GM23338 (cell line): ENCODE measurements around the gene MYO5C. TPM values are rescaled to one million over a fixed set of nuclear protein-coding genes. Genes with fewer than 3 reads are reported as not detected.

ENCODE experiments used
- ATAC-seq: fragments of 200-7000 bp; cut with Tn5 transposase; 3 replicates; pipeline ENCODE4 v1.9.1; 2020
- DNase-seq: peaks from one replicate; pipeline ENCODE4 v3.0.0-alpha.2; 2015; ENCODE audit warnings: low spot score
- H2AFZ ChIP-seq: fragments of 200-600 bp; sonication (generic); 2 replicates; pipeline ENCODE4 v1.8.0; 2016; ENCODE audit warnings: antibody characterized with exemption, mild to moderate bottlenecking, moderate library complexity
- H3F3A ChIP-seq: fragments of 200-600 bp; sonication (generic); replicated peaks from 2 replicates; pipeline ENCODE4 v1.8.0; 2017; ENCODE audit warnings: antibody characterized with exemption, mixed run types, low read depth
- H3K27ac ChIP-seq: fragments of 200-600 bp; sonication (generic); 2 replicates; pipeline ENCODE4 v1.6.1; 2016; ENCODE audit warnings: low read depth
- H3K27me3 ChIP-seq: fragments of 200-600 bp; sonication (generic); 2 replicates; pipeline ENCODE4 v1.8.0; 2016; ENCODE audit warnings: mild to moderate bottlenecking, mixed run types, moderate library complexity; ENCODE audit not compliant: insufficient read depth
- H3K36me3 ChIP-seq: fragments of 200-600 bp; sonication (generic); 2 replicates; pipeline ENCODE4 v1.8.0; 2016; ENCODE audit warnings: mild to moderate bottlenecking; ENCODE audit not compliant: insufficient read depth
- H3K4me1 ChIP-seq: fragments of 200-600 bp; sonication (generic); 2 replicates; pipeline ENCODE4 v1.8.0; 2016; ENCODE audit warnings: mild to moderate bottlenecking, moderate library complexity; ENCODE audit not compliant: insufficient read depth
- H3K4me2 ChIP-seq: fragments of 200-600 bp; sonication (generic); 2 replicates; pipeline ENCODE4 v1.7.1; 2017; ENCODE audit warnings: mixed run types
- H3K4me3 ChIP-seq: fragments of 200-600 bp; sonication (generic); 2 replicates; pipeline ENCODE4 v1.6.1; 2016; ENCODE audit warnings: mixed run types
- H3K79me2 ChIP-seq: fragments of 200-600 bp; sonication (generic); replicated peaks from 2 replicates; pipeline ENCODE4 v1.8.0; 2017; ENCODE audit warnings: mild to moderate bottlenecking; ENCODE audit not compliant: insufficient read depth
- H3K9me2 ChIP-seq: fragments of 200-600 bp; sonication (generic); 2 replicates; pipeline ENCODE4 v1.8.0; 2017; ENCODE audit not compliant: insufficient read depth
- H4K20me1 ChIP-seq: fragments of 200-600 bp; sonication (generic); replicated peaks from 2 replicates; pipeline ENCODE4 v1.8.0; 2017; ENCODE audit warnings: mild to moderate bottlenecking; ENCODE audit not compliant: insufficient read depth
- H3K27ac Mint-ChIP-seq: 2 replicates; pipeline ENCODE4 v1.8.0; 2020; ENCODE audit warnings: inconsistent platforms, mild to moderate bottlenecking, moderate library complexity, mixed read lengths
- H3K27me3 Mint-ChIP-seq: 3 replicates; pipeline ENCODE4 v1.8.0; 2022; ENCODE audit warnings: low read depth, mild to moderate bottlenecking, moderate library complexity, mixed read lengths, inconsistent platforms; ENCODE audit not compliant: insufficient read depth, poor library complexity
- H3K36me3 Mint-ChIP-seq: 3 replicates; pipeline ENCODE4 v1.8.0; 2021; ENCODE audit warnings: low read depth, mild to moderate bottlenecking, inconsistent platforms, moderate library complexity, mixed read lengths
- H3K4me1 Mint-ChIP-seq: 3 replicates; pipeline ENCODE4 v1.8.0; 2020; ENCODE audit warnings: mild to moderate bottlenecking, inconsistent platforms, mixed read lengths
- H3K4me3 Mint-ChIP-seq: 3 replicates; pipeline ENCODE4 v1.8.0; 2021; ENCODE audit warnings: moderate library complexity, mild to moderate bottlenecking, inconsistent platforms, mixed read lengths
- H3K9me3 Mint-ChIP-seq: 3 replicates; pipeline ENCODE4 v1.8.0; 2020; ENCODE audit warnings: moderate library complexity, mild to moderate bottlenecking, inconsistent platforms, mixed read lengths
- EZH2 ChIP-seq: fragments of 200-600 bp; sonication (generic); IDR thresholded peaks from one replicate; pipeline ENCODE4 v1.8.0; 2017; ENCODE audit warnings: antibody characterized with exemption, mild to moderate bottlenecking, low read depth; ENCODE audit not compliant: unreplicated experiment
- EZH2phosphoT487 ChIP-seq: fragments of 200-600 bp; sonication (generic); IDR thresholded peaks from one replicate; pipeline ENCODE4 v1.8.1; 2018; ENCODE audit warnings: antibody characterized with exemption; ENCODE audit not compliant: unreplicated experiment
- STAT1 ChIP-seq: IDR thresholded peaks from one replicate; pipeline ENCODE4 v1.6.1; 2016; ENCODE audit warnings: antibody characterized with exemption; ENCODE audit not compliant: unreplicated experiment
- ZNF114 ChIP-seq: fragments of 250-450 bp; sonication (Bioruptor Pico); IDR thresholded peaks from 2 replicates; pipeline ENCODE4 v1.5.0; 2020; ENCODE audit warnings: mild to moderate bottlenecking, moderate library complexity
- polyA plus RNA-seq: library from polyadenylated mRNA; unstranded; fragments of >200 nt; fragmentation: Nextera tagmentation; extraction: Ambion mirVana; gene quantifications from 2 replicates; pipeline ENCODE4 v1.2.1, GENCODE V29; 2016
- total RNA-seq: library from RNA; depleted of rRNA; stranded (reverse); fragments of >200 nt; shearing (Covaris generic); gene quantifications from 2 replicates; pipeline ENCODE4 v1.2.3, GENCODE V29; 2014
- TF ChIP-seq, protein P1 (sequence below): fragments of 250-450 bp; sonication (Bioruptor Pico); IDR thresholded peaks from 2 replicates; pipeline ENCODE4 v1.5.0; 2020; ENCODE audit warnings: mild to moderate bottlenecking, moderate library complexity
- TF ChIP-seq, protein P2 (sequence below), 2 experiments: fragments of 200-600 bp in 1 of 2; sonication (generic) in 1 of 2; conservative IDR thresholded peaks; 2 replicates each; pipeline versions ENCODE4 v1.5.1 to v1.6.1; 2016 to 2017; ENCODE audit warnings: antibody characterized with exemption in 2 of 2, low read depth in 2 of 2, mild to moderate bottlenecking in 2 of 2, moderate library complexity in 1 of 2
- TF ChIP-seq, protein P3 (sequence below): IDR thresholded peaks from 2 replicates; pipeline ENCODE4 v1.6.1; 2016; ENCODE audit warnings: antibody characterized with exemption

Gene MYO5C
- total and polyA plus RNA-seq, 2 experiments from 2014 or later, result 7.9 to 28.8 TPM

DNA sequence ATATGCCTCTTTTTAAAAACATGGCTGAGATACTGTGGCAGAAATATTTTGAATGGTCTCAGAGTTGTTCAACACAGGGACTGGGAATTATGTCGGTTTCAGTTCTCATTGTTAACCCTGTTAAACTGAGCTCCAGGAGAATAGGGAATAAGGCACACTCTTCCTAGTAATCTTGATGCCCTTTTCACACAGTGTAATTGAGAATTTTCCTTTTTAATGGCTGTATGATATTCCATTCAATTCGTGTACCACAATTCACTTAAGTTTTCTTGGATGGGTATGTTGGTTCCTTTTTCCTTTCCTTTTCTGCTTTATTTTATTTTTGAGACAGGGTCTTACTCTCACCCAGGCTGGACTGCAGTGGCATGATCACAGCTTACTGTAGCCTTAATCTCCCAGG is 149.3 kb downstream of the MYO5C start (continued):
- TF ChIP-seq, protein P1, sequence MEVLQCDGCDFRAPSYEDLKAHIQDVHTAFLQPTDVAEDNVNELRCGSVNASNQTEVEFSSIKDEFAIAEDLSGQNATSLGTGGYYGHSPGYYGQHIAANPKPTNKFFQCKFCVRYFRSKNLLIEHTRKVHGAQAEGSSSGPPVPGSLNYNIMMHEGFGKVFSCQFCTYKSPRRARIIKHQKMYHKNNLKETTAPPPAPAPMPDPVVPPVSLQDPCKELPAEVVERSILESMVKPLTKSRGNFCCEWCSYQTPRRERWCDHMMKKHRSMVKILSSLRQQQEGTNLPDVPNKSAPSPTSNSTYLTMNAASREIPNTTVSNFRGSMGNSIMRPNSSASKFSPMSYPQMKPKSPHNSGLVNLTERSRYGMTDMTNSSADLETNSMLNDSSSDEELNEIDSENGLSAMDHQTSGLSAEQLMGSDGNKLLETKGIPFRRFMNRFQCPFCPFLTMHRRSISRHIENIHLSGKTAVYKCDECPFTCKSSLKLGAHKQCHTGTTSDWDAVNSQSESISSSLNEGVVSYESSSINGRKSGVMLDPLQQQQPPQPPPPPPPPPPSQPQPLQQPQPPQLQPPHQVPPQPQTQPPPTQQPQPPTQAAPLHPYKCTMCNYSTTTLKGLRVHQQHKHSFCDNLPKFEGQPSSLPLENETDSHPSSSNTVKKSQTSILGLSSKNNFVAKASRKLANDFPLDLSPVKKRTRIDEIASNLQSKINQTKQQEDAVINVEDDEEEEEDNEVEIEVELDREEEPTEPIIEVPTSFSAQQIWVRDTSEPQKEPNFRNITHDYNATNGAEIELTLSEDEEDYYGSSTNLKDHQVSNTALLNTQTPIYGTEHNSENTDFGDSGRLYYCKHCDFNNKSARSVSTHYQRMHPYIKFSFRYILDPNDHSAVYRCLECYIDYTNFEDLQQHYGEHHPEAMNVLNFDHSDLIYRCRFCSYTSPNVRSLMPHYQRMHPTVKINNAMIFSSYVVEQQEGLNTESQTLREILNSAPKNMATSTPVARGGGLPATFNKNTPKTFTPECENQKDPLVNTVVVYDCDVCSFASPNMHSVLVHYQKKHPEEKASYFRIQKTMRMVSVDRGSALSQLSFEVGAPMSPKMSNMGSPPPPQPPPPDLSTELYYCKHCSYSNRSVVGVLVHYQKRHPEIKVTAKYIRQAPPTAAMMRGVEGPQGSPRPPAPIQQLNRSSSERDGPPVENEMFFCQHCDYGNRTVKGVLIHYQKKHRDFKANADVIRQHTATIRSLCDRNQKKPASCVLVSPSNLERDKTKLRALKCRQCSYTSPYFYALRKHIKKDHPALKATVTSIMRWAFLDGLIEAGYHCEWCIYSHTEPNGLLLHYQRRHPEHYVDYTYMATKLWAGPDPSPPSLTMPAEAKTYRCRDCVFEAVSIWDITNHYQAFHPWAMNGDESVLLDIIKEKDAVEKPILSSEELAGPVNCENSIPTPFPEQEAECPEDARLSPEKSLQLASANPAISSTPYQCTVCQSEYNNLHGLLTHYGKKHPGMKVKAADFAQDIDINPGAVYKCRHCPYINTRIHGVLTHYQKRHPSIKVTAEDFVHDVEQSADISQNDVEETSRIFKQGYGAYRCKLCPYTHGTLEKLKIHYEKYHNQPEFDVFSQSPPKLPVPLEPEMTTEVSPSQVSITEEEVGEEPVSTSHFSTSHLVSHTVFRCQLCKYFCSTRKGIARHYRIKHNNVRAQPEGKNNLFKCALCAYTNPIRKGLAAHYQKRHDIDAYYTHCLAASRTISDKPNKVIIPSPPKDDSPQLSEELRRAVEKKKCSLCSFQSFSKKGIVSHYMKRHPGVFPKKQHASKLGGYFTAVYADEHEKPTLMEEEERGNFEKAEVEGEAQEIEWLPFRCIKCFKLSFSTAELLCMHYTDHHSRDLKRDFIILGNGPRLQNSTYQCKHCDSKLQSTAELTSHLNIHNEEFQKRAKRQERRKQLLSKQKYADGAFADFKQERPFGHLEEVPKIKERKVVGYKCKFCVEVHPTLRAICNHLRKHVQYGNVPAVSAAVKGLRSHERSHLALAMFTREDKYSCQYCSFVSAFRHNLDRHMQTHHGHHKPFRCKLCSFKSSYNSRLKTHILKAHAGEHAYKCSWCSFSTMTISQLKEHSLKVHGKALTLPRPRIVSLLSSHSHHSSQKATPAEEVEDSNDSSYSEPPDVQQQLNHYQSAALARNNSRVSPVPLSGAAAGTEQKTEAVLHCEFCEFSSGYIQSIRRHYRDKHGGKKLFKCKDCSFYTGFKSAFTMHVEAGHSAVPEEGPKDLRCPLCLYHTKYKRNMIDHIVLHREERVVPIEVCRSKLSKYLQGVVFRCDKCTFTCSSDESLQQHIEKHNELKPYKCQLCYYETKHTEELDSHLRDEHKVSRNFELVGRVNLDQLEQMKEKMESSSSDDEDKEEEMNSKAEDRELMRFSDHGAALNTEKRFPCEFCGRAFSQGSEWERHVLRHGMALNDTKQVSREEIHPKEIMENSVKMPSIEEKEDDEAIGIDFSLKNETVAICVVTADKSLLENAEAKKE, result no peak
- TF ChIP-seq, protein P2, sequence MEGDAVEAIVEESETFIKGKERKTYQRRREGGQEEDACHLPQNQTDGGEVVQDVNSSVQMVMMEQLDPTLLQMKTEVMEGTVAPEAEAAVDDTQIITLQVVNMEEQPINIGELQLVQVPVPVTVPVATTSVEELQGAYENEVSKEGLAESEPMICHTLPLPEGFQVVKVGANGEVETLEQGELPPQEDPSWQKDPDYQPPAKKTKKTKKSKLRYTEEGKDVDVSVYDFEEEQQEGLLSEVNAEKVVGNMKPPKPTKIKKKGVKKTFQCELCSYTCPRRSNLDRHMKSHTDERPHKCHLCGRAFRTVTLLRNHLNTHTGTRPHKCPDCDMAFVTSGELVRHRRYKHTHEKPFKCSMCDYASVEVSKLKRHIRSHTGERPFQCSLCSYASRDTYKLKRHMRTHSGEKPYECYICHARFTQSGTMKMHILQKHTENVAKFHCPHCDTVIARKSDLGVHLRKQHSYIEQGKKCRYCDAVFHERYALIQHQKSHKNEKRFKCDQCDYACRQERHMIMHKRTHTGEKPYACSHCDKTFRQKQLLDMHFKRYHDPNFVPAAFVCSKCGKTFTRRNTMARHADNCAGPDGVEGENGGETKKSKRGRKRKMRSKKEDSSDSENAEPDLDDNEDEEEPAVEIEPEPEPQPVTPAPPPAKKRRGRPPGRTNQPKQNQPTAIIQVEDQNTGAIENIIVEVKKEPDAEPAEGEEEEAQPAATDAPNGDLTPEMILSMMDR (conservative IDR thresholded peaks at IDR 0.05; ENCODE audit: low read depth in 2 of 2), result no peak
- TF ChIP-seq, protein P3, sequence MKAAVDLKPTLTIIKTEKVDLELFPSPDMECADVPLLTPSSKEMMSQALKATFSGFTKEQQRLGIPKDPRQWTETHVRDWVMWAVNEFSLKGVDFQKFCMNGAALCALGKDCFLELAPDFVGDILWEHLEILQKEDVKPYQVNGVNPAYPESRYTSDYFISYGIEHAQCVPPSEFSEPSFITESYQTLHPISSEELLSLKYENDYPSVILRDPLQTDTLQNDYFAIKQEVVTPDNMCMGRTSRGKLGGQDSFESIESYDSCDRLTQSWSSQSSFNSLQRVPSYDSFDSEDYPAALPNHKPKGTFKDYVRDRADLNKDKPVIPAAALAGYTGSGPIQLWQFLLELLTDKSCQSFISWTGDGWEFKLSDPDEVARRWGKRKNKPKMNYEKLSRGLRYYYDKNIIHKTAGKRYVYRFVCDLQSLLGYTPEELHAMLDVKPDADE, result no peak
- TF ChIP-seq EZH2, result no peak
- TF ChIP-seq STAT1, result no peak
- TF ChIP-seq EZH2phosphoT487, result no peak

DNA sequence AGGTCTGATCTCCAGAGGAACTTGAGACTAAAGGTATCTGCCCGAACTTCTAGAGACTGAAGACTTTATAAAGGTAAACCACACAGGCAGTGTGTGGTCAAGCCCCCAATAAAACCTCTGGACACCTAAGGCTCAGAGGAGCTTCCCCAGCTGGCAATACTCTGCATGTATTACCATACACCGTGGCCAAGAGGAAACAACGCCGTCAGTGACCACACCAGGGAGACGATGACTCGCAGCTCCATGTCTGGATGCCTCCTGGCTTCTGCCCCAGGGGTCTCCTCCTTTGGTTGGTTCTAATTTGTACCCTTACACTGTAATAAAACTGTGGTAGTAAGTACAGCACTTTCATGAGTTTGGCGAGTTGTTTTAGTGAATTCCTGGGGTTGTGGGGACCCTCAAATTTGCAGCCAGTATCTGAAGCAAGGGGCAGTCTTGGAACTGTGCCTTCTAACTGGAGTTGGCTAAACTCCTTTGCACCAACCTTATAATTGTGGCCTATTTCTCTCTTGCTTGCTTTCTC is 150.9 kb downstream of the MYO5C start:
- no peaks in the 10 kb centered on the region for H3K4me1 ChIP-seq
- peaks cover 36% of the 10 kb centered on the region for H3K36me3 Mint-ChIP-seq
- no peak overlapping the region for H3K4me3 Mint-ChIP-seq
- H3K9me2 ChIP-seq, result no peaks in the 10 kb centered on the region
- H3K79me2 ChIP-seq, result no peaks in the 10 kb centered on the region
- H3K4me3 ChIP-seq, result no peak overlapping the region
- no peaks in the 10 kb centered on the region for H4K20me1 ChIP-seq
- no peak overlapping the region for H2AFZ ChIP-seq
- H3K27ac ChIP-seq, result no peak overlapping the region
- DNase-seq (no peak), ATAC-seq (no peak)
- H3K4me1 Mint-ChIP-seq, result peaks cover 9% of the 10 kb centered on the region
- H3K27me3 ChIP-seq, result no peaks in the 10 kb centered on the region
- H3K4me2 ChIP-seq, result no peak overlapping the region
- H3F3A ChIP-seq, result no peaks in the 10 kb centered on the region
- no peak for TF ChIP-seq ZNF114 (CRISPR knock-in tag)
- TF ChIP-seq, protein P3, result no peak
- peaks cover 3% of the 10 kb centered on the region; the same call in 1 of the 3 replicates for H3K9me3 Mint-ChIP-seq
- H3K27me3 Mint-ChIP-seq, result no peaks in the 10 kb centered on the region
- no peak overlapping the region for H3K27ac Mint-ChIP-seq
- H3K36me3 ChIP-seq, result peaks cover 18% of the 10 kb centered on the region
